Astrocyte of the cerebellum (primary cell): ENCODE data around the gene HAL.

Experiments used
- DNase-seq: peaks from one replicate; pipeline ENCODE4 v3.0.0-alpha.2; 2011; ENCODE audit warnings: low read depth
- H3K4me3 ChIP-seq: 2 replicates; pipeline ENCODE4 v1.5.1; 2011; ENCODE audit warnings: mild to moderate bottlenecking, low read depth, low read length, moderate library complexity
- in situ Hi-C: cut with HindIII; loops from 2 replicates; pipeline ENCODE4 v1.10.0; 2017; ENCODE audit warnings: low sequenced_read_pairs
- TF ChIP-seq, protein P1 (sequence below): IDR thresholded peaks from 2 replicates; pipeline ENCODE4 v1.5.1; 2012; ENCODE audit warnings: low read length, low read depth, moderate library complexity, mild to moderate bottlenecking; ENCODE audit errors: missing control alignments

The HAL gene

GRCh38 chr12:95998611-95999286, 2.6 kb upstream of the HAL start:
- DNase-seq: peak; percentile 29
- in situ Hi-C loops: no loop called here
- H3K4me3 ChIP-seq: no peak overlapping the region
- TF ChIP-seq, protein P1, sequence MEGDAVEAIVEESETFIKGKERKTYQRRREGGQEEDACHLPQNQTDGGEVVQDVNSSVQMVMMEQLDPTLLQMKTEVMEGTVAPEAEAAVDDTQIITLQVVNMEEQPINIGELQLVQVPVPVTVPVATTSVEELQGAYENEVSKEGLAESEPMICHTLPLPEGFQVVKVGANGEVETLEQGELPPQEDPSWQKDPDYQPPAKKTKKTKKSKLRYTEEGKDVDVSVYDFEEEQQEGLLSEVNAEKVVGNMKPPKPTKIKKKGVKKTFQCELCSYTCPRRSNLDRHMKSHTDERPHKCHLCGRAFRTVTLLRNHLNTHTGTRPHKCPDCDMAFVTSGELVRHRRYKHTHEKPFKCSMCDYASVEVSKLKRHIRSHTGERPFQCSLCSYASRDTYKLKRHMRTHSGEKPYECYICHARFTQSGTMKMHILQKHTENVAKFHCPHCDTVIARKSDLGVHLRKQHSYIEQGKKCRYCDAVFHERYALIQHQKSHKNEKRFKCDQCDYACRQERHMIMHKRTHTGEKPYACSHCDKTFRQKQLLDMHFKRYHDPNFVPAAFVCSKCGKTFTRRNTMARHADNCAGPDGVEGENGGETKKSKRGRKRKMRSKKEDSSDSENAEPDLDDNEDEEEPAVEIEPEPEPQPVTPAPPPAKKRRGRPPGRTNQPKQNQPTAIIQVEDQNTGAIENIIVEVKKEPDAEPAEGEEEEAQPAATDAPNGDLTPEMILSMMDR: peak; percentile 70

DNA sequence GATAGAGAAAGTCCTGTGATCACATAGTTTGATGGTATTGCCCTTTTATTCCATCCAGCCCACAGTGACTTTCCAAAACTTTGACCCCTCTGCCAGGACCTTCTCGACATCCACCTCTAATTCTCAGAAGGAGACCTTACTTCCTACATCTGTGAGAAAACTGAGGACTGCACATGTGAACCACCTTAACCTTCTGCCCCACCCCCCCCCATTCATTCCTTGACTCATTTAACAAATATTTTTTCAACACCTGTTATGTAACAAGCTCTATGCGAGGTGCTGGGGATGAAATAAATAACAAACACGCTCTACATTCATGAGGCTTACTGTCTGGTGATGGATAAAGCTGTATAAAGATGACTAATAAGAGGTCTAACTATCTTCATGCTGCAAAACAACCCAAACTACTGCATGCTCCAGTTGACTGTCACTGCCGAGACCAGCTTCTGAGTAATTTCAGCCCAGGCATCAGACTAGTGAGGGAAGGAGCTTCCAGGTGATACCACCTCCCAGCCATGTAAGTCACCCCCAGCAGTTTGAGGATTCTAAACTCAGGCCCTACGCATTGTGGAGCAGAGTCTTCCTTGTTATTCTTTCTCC, 1.9 kb upstream of the HAL start:
- in situ Hi-C loops: no loop called here
- H3K4me3 ChIP-seq: no peak overlapping the region
- no peak for DNase-seq
- TF ChIP-seq, protein P1: no peak

DNA sequence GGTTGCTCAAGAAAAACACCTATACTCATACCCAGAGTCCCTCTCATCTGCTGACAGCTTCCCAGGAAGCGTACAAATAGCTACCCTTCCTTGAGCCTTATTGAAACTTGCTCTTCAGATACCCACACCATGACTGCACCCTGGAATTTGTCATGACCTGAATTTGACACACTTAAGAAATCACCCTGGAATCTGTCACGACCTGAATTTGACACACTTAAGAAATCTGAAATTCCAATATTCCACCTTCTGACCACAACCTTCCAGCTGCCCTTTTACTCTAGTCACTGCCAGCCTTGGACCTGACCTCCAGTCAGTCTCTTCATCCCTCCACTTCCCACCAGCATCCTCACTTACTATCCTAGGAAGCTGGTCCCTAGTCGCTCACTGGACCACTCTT, 1.1 kb upstream of the HAL start:
- in situ Hi-C loops: no loop called here
- H3K4me3 ChIP-seq: no peak overlapping the region
- TF ChIP-seq, protein P1: no peak
- DNase-seq: no peak

- TF ChIP-seq, protein P1: no peak
- H3K4me3 ChIP-seq: no peak overlapping the region
- DNase-seq: no peak
- in situ Hi-C loops: no loop called here
These were observed 709 bp downstream of the HAL start for GRCh38 chr12:95995238-95996031.

DNA sequence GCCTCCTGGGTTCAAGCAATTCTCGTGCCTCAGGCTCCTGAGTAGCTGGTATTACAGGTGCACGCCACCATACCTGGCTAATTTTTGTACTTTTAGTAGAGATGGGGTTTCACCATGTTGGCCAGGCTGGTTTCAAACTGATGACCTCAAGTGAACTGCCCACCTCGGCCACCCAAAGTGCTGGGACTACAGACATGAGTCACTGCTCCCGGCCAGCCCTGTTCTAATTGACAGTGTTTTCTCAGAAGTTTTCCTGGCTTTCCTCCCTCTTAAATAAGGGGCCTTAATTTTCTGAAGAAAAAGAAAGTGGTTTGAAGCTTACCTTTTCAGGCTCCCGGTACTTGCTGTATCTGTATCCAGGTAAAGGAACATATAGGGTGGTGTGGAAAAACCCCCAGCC, 1.7 kb downstream of the HAL start:
- no peak overlapping the region for H3K4me3 ChIP-seq
- TF ChIP-seq, protein P1: no peak
- no peak for DNase-seq
- in situ Hi-C loops: no loop called here

GRCh38 chr12:95993907-95994306, 2.2 kb downstream of the HAL start:
- in situ Hi-C loops: no loop called here
- TF ChIP-seq, protein P1: no peak
- DNase-seq: no peak
- no peak overlapping the region for H3K4me3 ChIP-seq
